Lung (tissue), 12 donors: Measurements from ENCODE around the gene SYNGR4. TPM values are rescaled to one million over a fixed set of nuclear protein-coding genes. Genes with fewer than 3 reads are reported as not detected.

Experiments
- ATAC-seq: fragments of 200-7000 bp; cut with Tn5 transposase; one replicate; pipeline ENCODE4 v1.9.1; 2020; ENCODE audit warnings: moderate number of reproducible peaks; ENCODE audit not compliant: insufficient read depth, low FRiP score
- DNase-seq, 3 donors: peaks; one replicate each; pipeline ENCODE4 v3.0.0-alpha.2; 2013 to 2017
- H3K27ac ChIP-seq, 2 donors: one replicate each; pipeline ENCODE4 v1.5.1; 2013; ENCODE audit warnings: mild to moderate bottlenecking in 2 of 2, moderate library complexity in 2 of 2, control low read depth in 1 of 2, inconsistent platforms in 1 of 2, low read depth in 1 of 2, low read length in 1 of 2
- H3K27me3 ChIP-seq, 3 donors: one replicate each; pipeline ENCODE4 v1.5.1; 2013; ENCODE audit warnings: low read length in 2 of 3; ENCODE audit not compliant: control insufficient read depth in 3 of 3, insufficient read depth in 3 of 3
- H3K36me3 ChIP-seq, 4 donors: one replicate each; pipeline ENCODE4 v1.5.1; 2013; ENCODE audit warnings: low read length in 4 of 4, mild to moderate bottlenecking in 1 of 4, moderate library complexity in 1 of 4; ENCODE audit not compliant: control insufficient read depth in 4 of 4, insufficient read depth in 4 of 4
- H3K4me1 ChIP-seq, 5 donors: one replicate each; pipeline ENCODE4 v1.5.1; 2013; ENCODE audit warnings: low read length in 5 of 5, mild to moderate bottlenecking in 2 of 5, moderate library complexity in 1 of 5; ENCODE audit not compliant: control insufficient read depth in 5 of 5, insufficient read depth in 5 of 5
- H3K4me3 ChIP-seq: one replicate; pipeline ENCODE4 v1.5.1; 2013; ENCODE audit warnings: mild to moderate bottlenecking, control low read depth, moderate library complexity
- H3K9ac ChIP-seq, 2 donors: one replicate each; pipeline ENCODE4 v1.5.1; 2013; ENCODE audit warnings: low read length in 2 of 2, control low read depth in 1 of 2; ENCODE audit not compliant: insufficient read depth in 1 of 2
- H3K9me3 ChIP-seq, 4 donors: one replicate each; pipeline ENCODE4 v1.5.1; 2013; ENCODE audit warnings: low read length in 3 of 4, mild to moderate bottlenecking in 1 of 4, moderate library complexity in 1 of 4; ENCODE audit not compliant: control insufficient read depth in 4 of 4, insufficient read depth in 3 of 4
- WGBS, 2 donors: extraction: QIAGEN DNeasy Blood & Tissue Kit; methylation state at CpG; one replicate each; pipeline ENCODE4 v1.1.7; 2013; 5-methylcytosine and 5-hydroxymethylcytosine counted together
- polyA plus RNA-seq, 2 donors: library from polyadenylated mRNA; stranded (reverse); fragments of 200-250 nt; gene quantifications; one replicate each; pipeline ENCODE4 v1.2.1, GENCODE V29; 2013
- total RNA-seq, 2 donors: library from RNA; depleted of rRNA in 1 of 2; stranded (reverse); fragments of >200 nt in 1 of 2; gene quantifications; one replicate each; pipeline ENCODE4 v1.2.1, GENCODE V29; 2014 to 2021
- TF ChIP-seq, protein P1 (sequence below): IDR thresholded peaks from 2 replicates; pipeline ENCODE4 v1.5.1; 2012; ENCODE audit warnings: mild to moderate bottlenecking; ENCODE audit errors: control extremely low read depth, extremely low read depth
- donor health status: control.
- donor health status: control.
- donor health status: Bipolar disorder and iron deficiency.
- donor health status: healthy.
- donor health status: DM: yes; HTN: yes; CAD: no.

Gene SYNGR4
- total and polyA plus RNA-seq, 4 donors: not detected

DNA sequence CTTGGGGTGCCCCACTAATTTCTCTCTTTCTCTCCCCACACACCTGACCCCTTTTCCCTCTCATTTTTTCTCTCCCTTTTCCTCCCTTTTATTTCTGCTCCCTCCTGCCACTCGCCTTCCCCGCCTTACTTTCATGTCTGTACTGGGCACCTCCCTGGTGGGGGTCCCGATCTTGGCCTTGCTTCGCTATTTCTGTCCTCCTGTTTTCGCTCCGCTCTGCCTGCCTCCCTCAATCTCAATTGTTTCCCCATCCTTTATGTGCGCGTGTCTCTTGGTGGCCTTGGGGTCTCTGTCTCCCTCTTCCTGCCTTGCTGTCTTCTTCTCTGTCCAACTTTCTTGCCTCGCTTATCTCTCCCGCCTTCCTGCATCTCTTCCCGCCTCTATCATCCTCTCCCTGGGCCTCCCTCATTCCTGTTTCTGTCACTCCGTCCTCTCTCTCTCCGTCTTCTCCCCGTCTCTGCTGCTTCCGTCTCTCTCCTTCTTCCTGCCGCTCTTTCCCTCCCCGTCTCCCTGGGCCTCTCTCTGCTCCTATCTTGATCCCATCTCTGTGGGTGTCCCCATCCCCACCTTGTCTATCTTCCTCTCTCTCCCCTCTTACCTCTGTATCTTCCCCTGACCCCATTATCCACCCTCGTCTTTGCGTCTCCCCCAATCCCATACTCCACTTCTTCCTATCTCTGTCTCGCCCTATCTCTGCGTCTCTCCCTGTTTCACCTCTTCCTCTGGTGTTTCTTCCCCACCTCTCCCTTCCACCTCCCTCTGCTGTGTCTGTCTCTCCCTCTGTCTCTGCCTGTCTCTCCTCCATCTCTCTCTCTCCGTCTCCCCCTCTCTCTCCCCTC, 33.3 kb downstream of the SYNGR4 start:
- ATAC-seq: no peak
- TF ChIP-seq, protein P1, sequence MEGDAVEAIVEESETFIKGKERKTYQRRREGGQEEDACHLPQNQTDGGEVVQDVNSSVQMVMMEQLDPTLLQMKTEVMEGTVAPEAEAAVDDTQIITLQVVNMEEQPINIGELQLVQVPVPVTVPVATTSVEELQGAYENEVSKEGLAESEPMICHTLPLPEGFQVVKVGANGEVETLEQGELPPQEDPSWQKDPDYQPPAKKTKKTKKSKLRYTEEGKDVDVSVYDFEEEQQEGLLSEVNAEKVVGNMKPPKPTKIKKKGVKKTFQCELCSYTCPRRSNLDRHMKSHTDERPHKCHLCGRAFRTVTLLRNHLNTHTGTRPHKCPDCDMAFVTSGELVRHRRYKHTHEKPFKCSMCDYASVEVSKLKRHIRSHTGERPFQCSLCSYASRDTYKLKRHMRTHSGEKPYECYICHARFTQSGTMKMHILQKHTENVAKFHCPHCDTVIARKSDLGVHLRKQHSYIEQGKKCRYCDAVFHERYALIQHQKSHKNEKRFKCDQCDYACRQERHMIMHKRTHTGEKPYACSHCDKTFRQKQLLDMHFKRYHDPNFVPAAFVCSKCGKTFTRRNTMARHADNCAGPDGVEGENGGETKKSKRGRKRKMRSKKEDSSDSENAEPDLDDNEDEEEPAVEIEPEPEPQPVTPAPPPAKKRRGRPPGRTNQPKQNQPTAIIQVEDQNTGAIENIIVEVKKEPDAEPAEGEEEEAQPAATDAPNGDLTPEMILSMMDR: no peak

DNA sequence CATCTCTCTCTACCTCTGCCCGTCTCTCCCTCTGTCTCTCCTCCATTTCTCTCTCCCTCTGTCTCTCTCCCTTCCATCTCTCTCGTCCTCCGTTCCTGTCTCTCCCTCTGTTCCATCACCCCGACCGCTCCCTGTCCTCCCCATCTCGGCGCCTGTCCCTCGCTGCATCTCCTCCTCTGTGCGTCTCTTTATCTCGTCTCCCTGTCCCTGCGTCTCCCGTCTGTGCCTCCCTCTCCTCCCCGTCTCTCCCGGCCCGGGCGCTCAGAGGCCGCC, 33.9 kb downstream of the SYNGR4 start:
- 2 to 4% methylated on average over 17 of the region's 17 CpGs for WGBS, 2 donors

More for the DNA sequence above, 33.3 kb downstream of the SYNGR4 start:
- Histone ChIP-seq H3K9ac (no peak overlapping the region), H3K27ac (no peak overlapping the region), H3K4me1 (peaks cover 0 to 18% (median 9%) of the 10 kb centered on the region in 5 donors), H3K27me3 (peaks cover 0 to 47% (median 36%) of the 10 kb centered on the region in 3 donors), H3K4me3 (no peak overlapping the region), H3K36me3 (no peaks in the 10 kb centered on the region), H3K9me3 (peaks cover 0 to 2% (median 0%) of the 10 kb centered on the region in 4 donors)
- 35 to 41% methylated on average over 22 of the region's 22 CpGs for WGBS, 2 donors
- DNase-seq: peak in 1 of 3 donors; percentile 26

DNA sequence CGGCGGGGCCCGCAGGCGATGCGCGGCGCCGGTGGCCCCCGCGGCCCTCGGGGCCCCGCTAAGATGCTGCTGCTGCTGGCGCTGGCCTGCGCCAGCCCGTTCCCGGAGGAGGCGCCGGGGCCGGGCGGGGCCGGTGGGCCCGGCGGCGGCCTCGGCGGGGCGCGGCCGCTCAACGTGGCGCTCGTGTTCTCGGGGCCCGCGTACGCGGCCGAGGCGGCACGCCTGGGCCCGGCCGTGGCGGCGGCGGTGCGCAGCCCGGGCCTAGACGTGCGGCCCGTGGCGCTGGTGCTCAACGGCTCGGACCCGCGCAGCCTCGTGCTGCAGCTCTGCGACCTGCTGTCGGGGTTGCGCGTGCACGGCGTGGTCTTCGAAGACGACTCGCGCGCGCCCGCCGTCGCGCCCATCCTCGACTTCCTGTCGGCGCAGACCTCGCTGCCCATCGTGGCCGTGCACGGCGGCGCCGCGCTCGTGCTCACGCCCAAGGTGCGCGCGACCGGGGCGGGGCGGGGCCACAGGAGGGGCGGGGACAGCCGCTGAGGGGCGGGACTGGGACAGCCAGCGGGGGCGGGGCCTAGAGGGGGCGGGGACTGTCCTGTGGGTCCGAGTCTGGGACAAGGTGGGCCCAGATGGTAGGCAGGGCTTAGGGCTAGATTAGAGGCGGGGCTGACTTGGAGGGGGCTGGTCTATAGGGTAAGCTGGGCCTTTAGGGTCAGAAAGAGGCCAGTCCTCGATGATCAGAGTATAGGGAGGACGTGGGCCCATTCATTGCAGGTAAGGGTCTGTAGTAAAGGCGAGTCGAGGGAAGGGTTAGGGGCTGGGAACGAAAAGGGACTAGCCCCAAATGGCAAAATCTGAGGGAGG, 34.4 kb downstream of the SYNGR4 start:
- peak; percentile 48 to 79 (median 78) for DNase-seq

More for the DNA sequence above, 33.9 kb downstream of the SYNGR4 start:
- no peak overlapping the region for H3K27ac ChIP-seq
- no peaks in the 10 kb centered on the region for H3K36me3 ChIP-seq
- H3K27me3 ChIP-seq: peaks cover 0 to 46% (median 36%) of the 10 kb centered on the region in 3 donors
- peaks cover 0 to 18% (median 9%) of the 10 kb centered on the region in 5 donors for H3K4me1 ChIP-seq
- peak overlapping the region; percentile 44 for H3K4me3 ChIP-seq
- no peak overlapping the region for H3K9ac ChIP-seq
- TF ChIP-seq, protein P1: no peak
- DNase-seq (no peak), ATAC-seq (no peak)
- H3K9me3 ChIP-seq: peaks cover 0 to 2% (median 0%) of the 10 kb centered on the region in 4 donors

More for the DNA sequence above, 34.4 kb downstream of the SYNGR4 start:
- Histone ChIP-seq H3K9ac (no peak overlapping the region), H3K4me1 (peaks cover 0 to 16% (median 6%) of the 10 kb centered on the region in 5 donors), H3K36me3 (no peaks in the 10 kb centered on the region), H3K27me3 (peaks cover 0 to 41% (median 36%) of the 10 kb centered on the region in 3 donors), H3K9me3 (peaks cover 0 to 2% (median 0%) of the 10 kb centered on the region in 4 donors), H3K4me3 (peak overlapping the region; percentile 44), H3K27ac (no peak overlapping the region)
- peak; percentile 79 for ATAC-seq
- WGBS, 2 donors: 7% methylated on average over 90 to 104 of the region's 104 CpGs
- TF ChIP-seq, protein P1: no peak
